ENCODE results near the gene ARMC8. TPM values are rescaled to one million over a fixed set of nuclear protein-coding genes. Genes with fewer than 3 reads are reported as not detected.

Gene ARMC8
- total and polyA plus RNA-seq, 8 donors: 11.7 to 125 (median 37.4) TPM

GRCh38 chr3:138180375-138181029, 6.6 kb upstream of the ARMC8 start:
- H3K9me3 ChIP-seq: no peaks in the 10 kb centered on the region
- no peaks in the 10 kb centered on the region for H3K36me3 ChIP-seq
- no peak overlapping the region for H3K4me3 ChIP-seq
- peaks cover 0 to 7% (median 0%) of the 10 kb centered on the region in 3 donors for H3K27me3 ChIP-seq
- no peak overlapping the region for H3K27ac ChIP-seq
- intact Hi-C loops (cut with DNase I; ENCODE audit: low total_unique reads): no loop called here
- peaks cover 0 to 5% (median under 1%) of the 10 kb centered on the region in 4 donors for H3K4me1 ChIP-seq
- WGBS, 5 donors: 0 to 9% (median 6%) methylated on average over 2 of the region's 2 CpGs
- TF ChIP-seq POLR2A (IDR thresholded peaks at IDR 0.05) (no peak), CTCF (IDR thresholded peaks at IDR 0.05) (peak in 2 of 7 experiments; percentile 19 to 43)
- peak in 1 of 2 donors; percentile 60 for DNase-seq

GRCh38 chr3:138184994-138185393, 2.1 kb upstream of the ARMC8 start:
- DNase-seq: no peak
- peaks cover 14 to 32% (median 27%) of the 10 kb centered on the region in 4 donors for H3K4me1 ChIP-seq
- no peaks in the 10 kb centered on the region for H3K36me3 ChIP-seq
- peaks cover 0 to 7% (median 0%) of the 10 kb centered on the region in 3 donors for H3K27me3 ChIP-seq
- H3K9me3 ChIP-seq: no peaks in the 10 kb centered on the region
- H3K4me3 ChIP-seq: no peak overlapping the region
- no peak for TF ChIP-seq CTCF (IDR thresholded peaks at IDR 0.05)
- no peak for TF ChIP-seq POLR2A (IDR thresholded peaks at IDR 0.05)
- TF ChIP-seq EP300 (IDR thresholded peaks at IDR 0.05): no peak
- no peak for TF ChIP-seq POLR2AphosphoS5 (IDR thresholded peaks at IDR 0.05)
- 33 to 65% (median 45%) methylated on average over 3 of the region's 3 CpGs for WGBS, 5 donors
- intact Hi-C loops (cut with DNase I; ENCODE audit: low total_unique reads): no loop called here
- H3K27ac ChIP-seq: no peak overlapping the region

GRCh38 chr3:138186221-138186620, 880 bp upstream of the ARMC8 start:
- intact Hi-C loops (cut with DNase I; ENCODE audit: low total_unique reads): no loop called here
- WGBS, 5 donors: 29 to 51% (median 39%) methylated on average over 2 of the region's 2 CpGs
- H3K4me3 ChIP-seq: peak overlapping the region; percentile 59 to 98 (median 80)

GRCh38 chr3:138186803-138187295, 252 bp upstream of the ARMC8 start:
- Histone ChIP-seq H3K9me3 (no peaks in the 10 kb centered on the region), H3K4me3 (peak overlapping the region; percentile 59 to 98 (median 80)), H3K4me1 (peaks cover 14 to 44% (median 36%) of the 10 kb centered on the region in 4 donors), H3K36me3 (peaks cover 0 to 4% (median 2%) of the 10 kb centered on the region in 4 donors), H3K27me3 (peaks cover 0 to 7% (median 0%) of the 10 kb centered on the region in 3 donors), H3K27ac (peak overlapping the region; percentile 96 to 100 (median 97))
- intact Hi-C loops (cut with DNase I; ENCODE audit: low total_unique reads): no loop called here
- WGBS, 5 donors: 0 to 1% (median 0%) methylated on average over 25 of the region's 25 CpGs
- TF ChIP-seq CTCF (IDR thresholded peaks at IDR 0.05): no peak
- no peak for TF ChIP-seq POLR2A (IDR thresholded peaks at IDR 0.05)
- no peak for TF ChIP-seq EP300 (IDR thresholded peaks at IDR 0.05)
- no peak for TF ChIP-seq POLR2AphosphoS5 (IDR thresholded peaks at IDR 0.05)
- peak; percentile 93 to 97 for DNase-seq

More at GRCh38 chr3:138186221-138186620, 880 bp upstream of the ARMC8 start:
- DNase-seq: peak in 1 of 2 donors; percentile 66
- no peaks in the 10 kb centered on the region for H3K9me3 ChIP-seq
- H3K27ac ChIP-seq: peak overlapping the region in 4 of 5 donors; percentile 56 to 99 (median 96)
- H3K36me3 ChIP-seq: peaks cover 0 to 4% (median under 1%) of the 10 kb centered on the region in 4 donors
- H3K27me3 ChIP-seq: peaks cover 0 to 7% (median 0%) of the 10 kb centered on the region in 3 donors
- peaks cover 14 to 40% (median 33%) of the 10 kb centered on the region in 4 donors for H3K4me1 ChIP-seq
- TF ChIP-seq POLR2AphosphoS5 (IDR thresholded peaks at IDR 0.05) (no peak), POLR2A (IDR thresholded peaks at IDR 0.05) (no peak), CTCF (IDR thresholded peaks at IDR 0.05) (no peak), EP300 (IDR thresholded peaks at IDR 0.05) (no peak)

All from stomach (tissue), 9 donors.